Naive thymus-derived CD4-positive, alpha-beta T cell (primary cell): ENCODE data around the gene LRRN1. TPM values are rescaled to one million over a fixed set of nuclear protein-coding genes. Genes with fewer than 3 reads are reported as not detected.

Experiments used
- ATAC-seq: fragments of 150-1000 bp; cut with Tn5 transposase; 2 replicates; pipeline ENCODE4 v1.10.0; 2021; ENCODE audit warnings: mild to moderate bottlenecking, moderate library complexity
- CTCF ChIA-PET: fragments of 350-600 bp; sonication (Branson Sonifier 250); formaldehyde crosslinking; loops from one replicate; lab custom pipeline; 2021; ENCODE audit warnings: antibody characterized with exemption; lab: Charles Lee
- POLR2A ChIA-PET: fragments of 350-600 bp; sonication (Branson Sonifier 250); formaldehyde crosslinking; loops from one replicate; lab custom pipeline; 2021; ENCODE audit warnings: antibody characterized with exemption, inconsistent platforms; lab: Charles Lee
- DNase-seq, 9 donors: peaks; one replicate each; pipeline versions ENCODE4 v3.0.0 to v3.0.0-alpha.2; 2020 to 2022; ENCODE audit warnings: mixed read lengths in 1 of 9
- H3K27ac ChIP-seq: one replicate; pipeline ENCODE4 v1.7.0; 2013; ENCODE audit warnings: mild to moderate bottlenecking, low read depth, low read length, moderate library complexity
- H3K27me3 ChIP-seq, 2 donors: one replicate each; pipeline ENCODE4 v1.7.0; 2013; ENCODE audit warnings: low read length in 2 of 2, mild to moderate bottlenecking in 2 of 2, moderate library complexity in 2 of 2; ENCODE audit not compliant: control insufficient read depth in 2 of 2, insufficient read depth in 2 of 2
- H3K36me3 ChIP-seq, 3 experiments: 1 replicate in 2 of 3; 2 replicates in 1 of 3; pipeline ENCODE4 v1.7.0; 2013; ENCODE audit warnings: low read length in 3 of 3, mild to moderate bottlenecking in 3 of 3, moderate library complexity in 1 of 3; ENCODE audit not compliant: insufficient read depth in 3 of 3, control insufficient read depth in 2 of 3
- H3K4me1 ChIP-seq, 2 donors: one replicate each; pipeline ENCODE4 v1.7.0; 2013; ENCODE audit warnings: low read length in 2 of 2, mild to moderate bottlenecking in 2 of 2, moderate library complexity in 1 of 2; ENCODE audit not compliant: control insufficient read depth in 2 of 2, insufficient read depth in 2 of 2
- H3K4me3 ChIP-seq: 2 replicates; pipeline ENCODE4 v1.7.0; 2013; ENCODE audit warnings: mild to moderate bottlenecking, low read length
- H3K9me3 ChIP-seq, 3 experiments: 1 replicate in 2 of 3; 2 replicates in 1 of 3; pipeline ENCODE4 v1.7.0; 2013; ENCODE audit warnings: low read length in 3 of 3; ENCODE audit not compliant: control insufficient read depth in 2 of 3
- H3K27ac Mint-ChIP-seq, 9 donors: one replicate each; pipeline ENCODE4 v1.8.0; 2020 to 2022; ENCODE audit warnings: mixed read lengths in 9 of 9, mild to moderate bottlenecking in 8 of 9, moderate library complexity in 5 of 9, inconsistent platforms in 2 of 9
- H3K27me3 Mint-ChIP-seq, 5 donors: one replicate each; pipeline ENCODE4 v1.8.0; 2021 to 2022; ENCODE audit warnings: mixed read lengths in 5 of 5, mild to moderate bottlenecking in 1 of 5
- H3K36me3 Mint-ChIP-seq, 5 donors: one replicate each; pipeline ENCODE4 v1.8.0; 2020 to 2022; ENCODE audit warnings: mixed read lengths in 5 of 5, mild to moderate bottlenecking in 3 of 5, inconsistent platforms in 1 of 5
- H3K4me1 Mint-ChIP-seq, 7 donors: one replicate each; pipeline ENCODE4 v1.8.0; 2020 to 2022; ENCODE audit warnings: mixed read lengths in 7 of 7, mild to moderate bottlenecking in 3 of 7, inconsistent platforms in 1 of 7
- H3K4me3 Mint-ChIP-seq, 10 donors: one replicate each; pipeline ENCODE4 v1.8.0; 2020 to 2022; ENCODE audit warnings: mild to moderate bottlenecking in 10 of 10, mixed read lengths in 10 of 10, moderate library complexity in 6 of 10, inconsistent platforms in 2 of 10
- H3K9me3 Mint-ChIP-seq, 11 donors: one replicate each; pipeline ENCODE4 v1.8.0; 2020 to 2022; ENCODE audit warnings: mixed read lengths in 11 of 11, mild to moderate bottlenecking in 4 of 11, inconsistent platforms in 1 of 11, moderate library complexity in 1 of 11
- intact Hi-C, 2 donors: fragments of 100-400 bp; cut with micrococcal nuclease; formaldehyde crosslinking; loops; one replicate each; pipeline ENCODE4 v1.15.1; 2023
- polyA plus RNA-seq, 2 donors: library from polyadenylated mRNA; unstranded; fragments of 300-500 nt; fragmentation: Illumina TruSeq; gene quantifications; one replicate each; pipeline ENCODE4 v1.2.3, GENCODE V29; 2021
- total RNA-seq, 6 experiments: library from RNA in 5 of 6; stranded (reverse) in 5 of 6; gene quantifications; 1 replicate in 5 of 6; 2 replicates in 1 of 6; pipeline ENCODE4 v1.2.3 and lab custom pipeline; 2021 to 2026

The LRRN1 gene
- total and polyA plus RNA-seq, 7 experiments from 2014 or later: 0.12 to 2.5 (median 1.2) TPM; not detected in 1

DNA sequence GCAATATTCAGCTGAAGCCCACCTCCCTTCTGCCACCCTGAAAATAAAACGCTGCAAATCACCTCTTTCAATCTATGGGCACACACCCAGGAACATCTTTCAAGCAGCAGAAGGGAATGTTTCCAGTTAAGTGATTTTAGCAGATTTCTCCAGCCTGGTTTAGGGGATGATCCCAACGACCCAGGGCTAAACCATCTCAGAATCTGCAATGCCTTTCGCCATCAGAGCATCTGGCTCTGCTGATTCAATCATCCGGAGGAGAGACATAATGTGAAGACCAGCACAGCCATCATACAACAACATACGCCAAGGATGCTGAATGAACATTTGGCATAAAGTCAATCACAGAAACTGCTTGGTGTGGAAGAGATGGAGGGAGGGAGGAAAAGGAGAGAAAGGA lies 15.5 kb upstream of the LRRN1 start:
- Histone ChIP-seq H3K4me1 (no peaks in the 10 kb centered on the region), H3K27ac (no peak overlapping the region), H3K36me3 (no peaks in the 10 kb centered on the region), H3K4me3 (no peak overlapping the region), H3K27me3 (no peaks in the 10 kb centered on the region), H3K9me3 (no peaks in the 10 kb centered on the region)
- POLR2A ChIA-PET: no interaction called here
- CTCF ChIA-PET: no interaction called here
- H3K27ac Mint-ChIP-seq: no peak overlapping the region
- H3K4me3 Mint-ChIP-seq: no peak overlapping the region
- H3K9me3 Mint-ChIP-seq: peaks cover 0 to 2% (median 0%) of the 10 kb centered on the region in 11 donors
- intact Hi-C loops: no loop called here
- H3K27me3 Mint-ChIP-seq: peaks cover 0 to 4% (median 0%) of the 10 kb centered on the region in 5 donors
- DNase-seq (no peak), ATAC-seq (no peak)
- H3K4me1 Mint-ChIP-seq: no peaks in the 10 kb centered on the region
- H3K36me3 Mint-ChIP-seq: peaks cover 0 to 4% (median 0%) of the 10 kb centered on the region in 5 donors

GRCh38 chr3:3792391-3792790 lies 6.8 kb upstream of the LRRN1 start:
- H3K4me1 ChIP-seq: no peaks in the 10 kb centered on the region
- no peaks in the 10 kb centered on the region for H3K36me3 ChIP-seq
- H3K9me3 ChIP-seq: no peaks in the 10 kb centered on the region
- ChIA-PET POLR2A (no interaction called here), CTCF (no interaction called here)
- Mint-ChIP-seq H3K4me3 (no peak overlapping the region), H3K9me3 (peaks cover 0 to 5% (median 1%) of the 10 kb centered on the region in 11 donors), H3K27me3 (peaks cover 5 to 11% (median 10%) of the 10 kb centered on the region in 5 donors), H3K36me3 (peaks cover 0 to 5% (median 4%) of the 10 kb centered on the region in 5 donors), H3K4me1 (no peaks in the 10 kb centered on the region), H3K27ac (no peak overlapping the region)
- no peaks in the 10 kb centered on the region for H3K27me3 ChIP-seq
- ATAC-seq (no peak), DNase-seq (no peak)
- no peak overlapping the region for H3K27ac ChIP-seq
- intact Hi-C loops: no loop called here
- no peak overlapping the region for H3K4me3 ChIP-seq

DNA sequence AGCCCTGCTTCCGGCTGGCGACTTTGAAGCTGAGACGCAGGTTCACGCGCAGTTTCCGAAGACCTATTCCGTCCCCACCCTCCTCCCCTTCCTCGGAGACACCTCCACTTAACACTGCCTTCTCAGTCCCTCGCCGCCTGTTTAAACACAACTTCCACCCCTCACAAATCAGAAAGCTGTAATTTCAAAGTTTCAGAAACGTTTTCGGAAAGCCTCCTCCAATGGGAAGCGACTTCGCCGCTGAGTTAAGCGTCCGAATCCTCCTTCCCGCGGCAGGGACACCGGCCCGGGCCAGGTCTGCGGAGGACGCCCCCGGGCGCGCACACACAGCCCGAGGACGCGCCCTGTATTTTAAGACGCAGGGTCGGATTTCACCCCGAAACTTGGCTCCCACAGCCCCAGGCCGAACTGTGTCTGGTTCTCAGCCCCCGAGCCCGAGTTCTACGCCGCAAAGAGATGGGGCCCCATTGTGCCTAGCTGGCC lies 559 bp upstream of the LRRN1 start:
- Mint-ChIP-seq H3K36me3 (peaks cover 0 to 5% (median 4%) of the 10 kb centered on the region in 5 donors), H3K4me1 (peaks cover 8 to 26% (median 15%) of the 10 kb centered on the region in 7 donors), H3K27ac (peak overlapping the region in 7 of 9 donors; percentile 41 to 91 (median 81)), H3K9me3 (peaks cover 0 to 5% (median 0%) of the 10 kb centered on the region in 11 donors), H3K4me3 (peak overlapping the region; percentile 82 to 94 (median 92)), H3K27me3 (peaks cover 33 to 60% (median 44%) of the 10 kb centered on the region in 5 donors)
- Histone ChIP-seq H3K4me3 (peak overlapping the region; percentile 61), H3K27me3 (no peaks in the 10 kb centered on the region), H3K27ac (peak overlapping the region; percentile 55), H3K4me1 (no peaks in the 10 kb centered on the region), H3K9me3 (no peaks in the 10 kb centered on the region), H3K36me3 (no peaks in the 10 kb centered on the region)
- intact Hi-C loops: loop anchor here in 1 of 2 donors (2.0 to 5.0 kb wide), 3 partner anchors 504 to 621 kb away; partner anchors contain the start of genes CRBN and SETMAR
- ATAC-seq (peak; percentile 48), DNase-seq (peak in 8 of 9 donors; percentile 17 to 64 (median 45))
- CTCF ChIA-PET: interaction anchor here (0.6 kb wide), 1 partner anchor 507 kb away, joined by 3 read pairs; no protein-coding TSS in a partner anchor
- POLR2A ChIA-PET: interaction anchor here (0.7 to 1.1 kb wide), 2 partner anchors 607 to 672 kb away, joined by 3 to 4 read pairs; partner anchors contain the start of gene TRNT1

- peak overlapping the region; percentile 27 for H3K4me3 ChIP-seq
- Mint-ChIP-seq H3K27me3 (peaks cover 33 to 60% (median 51%) of the 10 kb centered on the region in 5 donors), H3K27ac (peak overlapping the region in 1 of 9 donors; percentile 56)
Measured at GRCh38 chr3:3800080-3800455, 837 bp downstream of the LRRN1 start.

DNA sequence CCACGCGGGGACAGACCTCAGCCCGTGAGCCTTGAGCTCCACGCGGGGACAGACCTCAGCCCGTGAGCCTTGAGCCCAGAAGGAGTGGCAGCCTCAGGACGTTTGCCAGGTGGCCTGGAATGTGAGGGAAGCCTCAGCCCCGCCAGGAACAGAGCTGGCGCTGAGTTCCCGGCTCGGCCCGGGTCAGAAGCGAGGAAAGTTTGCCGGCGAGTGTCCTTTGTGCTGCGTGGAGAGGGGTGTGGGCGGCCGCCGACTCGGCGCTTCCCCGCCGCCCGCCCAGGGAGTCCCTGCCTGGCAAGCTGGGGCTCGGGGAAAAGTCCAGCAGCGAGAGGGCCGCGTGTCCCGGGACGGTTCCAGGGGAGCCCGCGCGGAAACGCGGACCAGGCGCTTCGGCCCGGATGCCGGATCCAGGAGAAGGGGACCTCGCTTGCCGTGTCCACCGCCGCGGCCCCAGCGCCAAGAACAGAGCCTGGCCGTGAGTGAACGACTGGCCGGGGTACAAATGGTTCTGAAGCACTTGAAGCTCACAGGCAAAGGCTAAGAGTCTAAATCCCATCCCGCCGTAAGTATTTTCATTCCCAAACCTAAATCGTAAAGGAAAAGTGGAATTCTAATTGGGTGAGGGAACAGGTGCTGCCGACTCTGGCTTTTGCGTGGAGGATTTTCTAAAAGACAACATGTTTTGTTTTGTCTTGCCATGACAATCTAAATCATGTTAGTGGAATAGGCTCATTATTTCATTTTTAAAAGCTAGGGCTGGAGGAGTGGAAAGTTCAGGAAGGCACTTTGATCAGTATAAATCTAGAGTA lies 1.7 kb downstream of the LRRN1 start:
- Histone ChIP-seq H3K4me1 (no peaks in the 10 kb centered on the region), H3K27ac (no peak overlapping the region), H3K36me3 (no peaks in the 10 kb centered on the region), H3K4me3 (no peak overlapping the region), H3K9me3 (no peaks in the 10 kb centered on the region), H3K27me3 (no peaks in the 10 kb centered on the region)
- Mint-ChIP-seq H3K27me3 (peaks cover 33 to 56% (median 54%) of the 10 kb centered on the region in 5 donors), H3K4me1 (peaks cover 8 to 26% (median 15%) of the 10 kb centered on the region in 7 donors), H3K4me3 (peak overlapping the region in 9 of 10 donors; percentile 45 to 93 (median 83)), H3K27ac (no peak overlapping the region), H3K36me3 (peaks cover 0 to 4% (median 0%) of the 10 kb centered on the region in 5 donors), H3K9me3 (peaks cover 0 to 4% (median 0%) of the 10 kb centered on the region in 11 donors)
- ATAC-seq: peak; percentile 22
- no peak for DNase-seq
- POLR2A ChIA-PET: interaction anchor here (0.7 kb wide), 1 partner anchor 16 kb away, joined by 3 read pairs; no protein-coding TSS in a partner anchor
- CTCF ChIA-PET: interaction anchor here (0.7 kb wide), 1 partner anchor 10 kb away, joined by 3 read pairs; no protein-coding TSS in a partner anchor
- intact Hi-C loops: no loop called here

More at GRCh38 chr3:3800080-3800455, 837 bp downstream of the LRRN1 start:
- H3K4me1 Mint-ChIP-seq: peaks cover 8 to 26% (median 15%) of the 10 kb centered on the region in 7 donors
- Histone ChIP-seq H3K27ac (no peak overlapping the region), H3K36me3 (no peaks in the 10 kb centered on the region), H3K9me3 (no peaks in the 10 kb centered on the region), H3K4me1 (no peaks in the 10 kb centered on the region), H3K27me3 (no peaks in the 10 kb centered on the region)
- H3K9me3 Mint-ChIP-seq: peaks cover 0 to 5% (median 0%) of the 10 kb centered on the region in 11 donors
- intact Hi-C loops: no loop called here
- no peak for ATAC-seq
- POLR2A ChIA-PET: interaction anchor here (0.7 kb wide), 1 partner anchor 1386 kb away, joined by 3 read pairs; no protein-coding TSS in a partner anchor
- H3K36me3 Mint-ChIP-seq: peaks cover 0 to 4% (median 0%) of the 10 kb centered on the region in 5 donors
- CTCF ChIA-PET: interaction anchor here (0.5 to 0.7 kb wide), 2 partner anchors 11 to 485 kb away, joined by 3 read pairs; no protein-coding TSS in a partner anchor
- H3K4me3 Mint-ChIP-seq: peak overlapping the region; percentile 76 to 93 (median 84)
- peak in 1 of 9 donors; percentile 21 for DNase-seq

DNA sequence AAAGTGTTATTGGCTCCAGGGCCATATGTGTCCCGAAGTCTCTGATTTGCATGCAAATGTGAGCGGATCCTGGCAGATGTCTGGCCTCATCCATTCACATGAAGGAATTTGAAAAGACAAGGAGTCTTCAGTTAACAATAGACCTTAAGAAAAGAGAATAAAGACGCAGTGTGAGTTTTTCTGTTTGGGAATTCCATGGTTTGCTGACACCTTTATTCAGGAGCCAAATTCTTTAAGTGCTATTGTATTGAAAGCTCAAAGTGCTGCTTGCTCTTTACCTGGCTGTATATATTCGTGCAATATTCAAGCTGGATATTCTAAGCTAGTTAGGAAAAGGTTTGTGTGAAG lies 2.2 kb downstream of the LRRN1 start:
- no peak for DNase-seq
- intact Hi-C loops: no loop called here
- H3K36me3 ChIP-seq: no peaks in the 10 kb centered on the region
- H3K27me3 ChIP-seq: no peaks in the 10 kb centered on the region
- Mint-ChIP-seq H3K27ac (no peak overlapping the region), H3K4me1 (peaks cover 8 to 26% (median 15%) of the 10 kb centered on the region in 7 donors), H3K27me3 (peaks cover 33 to 56% (median 54%) of the 10 kb centered on the region in 5 donors), H3K9me3 (peaks cover 0 to 4% (median 0%) of the 10 kb centered on the region in 11 donors), H3K4me3 (peak overlapping the region in 9 of 10 donors; percentile 45 to 91 (median 63)), H3K36me3 (peaks cover 0 to 4% (median 0%) of the 10 kb centered on the region in 5 donors)
- H3K27ac ChIP-seq: no peak overlapping the region
- no peak for ATAC-seq
- no peaks in the 10 kb centered on the region for H3K9me3 ChIP-seq
- no peak overlapping the region for H3K4me3 ChIP-seq
- H3K4me1 ChIP-seq: no peaks in the 10 kb centered on the region
- POLR2A ChIA-PET: no interaction called here
- CTCF ChIA-PET: no interaction called here
